Measurements from ENCODE around the gene OSMR. TPM values are rescaled to one million over a fixed set of nuclear protein-coding genes. Genes with fewer than 3 reads are reported as not detected.

The OSMR gene
- total and polyA plus RNA-seq, 2 donors (not counting 3 experiments of a cell fraction or from before 2014, with no cell fraction given), result 6.1 to 19.7 TPM

DNA sequence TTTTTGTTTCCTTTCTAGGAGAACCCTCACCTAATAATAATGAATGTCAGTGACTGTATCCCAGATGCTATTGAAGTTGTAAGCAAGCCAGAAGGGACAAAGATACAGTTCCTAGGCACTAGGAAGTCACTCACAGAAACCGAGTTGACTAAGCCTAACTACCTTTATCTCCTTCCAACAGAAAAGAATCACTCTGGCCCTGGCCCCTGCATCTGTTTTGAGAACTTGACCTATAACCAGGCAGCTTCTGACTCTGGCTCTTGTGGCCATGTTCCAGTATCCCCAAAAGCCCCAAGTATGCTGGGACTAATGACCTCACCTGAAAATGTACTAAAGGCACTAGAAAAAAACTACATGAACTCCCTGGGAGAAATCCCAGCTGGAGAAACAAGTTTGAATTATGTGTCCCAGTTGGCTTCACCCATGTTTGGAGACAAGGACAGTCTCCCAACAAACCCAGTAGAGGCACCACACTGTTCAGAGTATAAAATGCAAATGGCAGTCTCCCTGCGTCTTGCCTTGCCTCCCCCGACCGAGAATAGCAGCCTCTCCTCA is 87.1 kb downstream of the OSMR start:
- H3K27ac ChIP-seq (ENCODE audit: insufficient read depth, low read depth, low read length), result no peak overlapping the region
- ChIA-PET CTCF (interaction anchor here (1.1 to 1.5 kb wide), 3 partner anchors 9 to 148 kb away, joined by 3 read pairs; no protein-coding TSS in a partner anchor), POLR2A (no interaction called here)
- dilution Hi-C loops (cut with MboI; ENCODE audit: extremely low pct_ligation_motif_present, low sequenced_read_pairs), result no loop called here
- no peaks in the 10 kb centered on the region for H3K27me3 ChIP-seq (ENCODE audit: control insufficient read depth in 2 of 2, insufficient read depth in 2 of 2, low read length in 2 of 2)
- no peaks in the 10 kb centered on the region for H3K9me1 ChIP-seq (replicated peaks; ENCODE audit: control insufficient read depth, extremely low read depth, insufficient read depth, low read length)
- H4K20me1 ChIP-seq (replicated peaks; ENCODE audit: control insufficient read depth, extremely low read depth, insufficient read depth, low read length), result no peaks in the 10 kb centered on the region
- no peak overlapping the region for H3K4me2 ChIP-seq (ENCODE audit: insufficient read depth, low read length)
- H3K4me3 ChIP-seq (replicated peaks in 1 of 3; ENCODE audit: insufficient read depth in 1 of 3, low read depth in 1 of 3, low read length in 3 of 3), result no peak overlapping the region
- no peaks in the 10 kb centered on the region for H3K36me3 ChIP-seq (ENCODE audit: control insufficient read depth in 2 of 2, extremely low read depth in 1 of 2, insufficient read depth in 2 of 2, low read length in 2 of 2)
- FAIRE-seq, result no peak
- no peak overlapping the region for H2AFZ ChIP-seq (ENCODE audit: low read depth, low read length)
- DNase-seq (ENCODE audit: low read depth, low spot score), result no peak
- H3K9ac ChIP-seq (replicated peaks; ENCODE audit: extremely low read depth, insufficient read depth, low read length), result no peak overlapping the region
- H3K4me1 ChIP-seq (ENCODE audit: control insufficient read depth, extremely low read depth, insufficient read depth, low read length), result no peaks in the 10 kb centered on the region
- BruUV-seq (replicated peaks), result no TSS peak
- no peaks in the 10 kb centered on the region for H3K79me2 ChIP-seq (ENCODE audit: control insufficient read depth, insufficient read depth, low read length)
- intact Hi-C loops (cut with micrococcal nuclease), result no loop called here
- TF ChIP-seq, protein P1, sequence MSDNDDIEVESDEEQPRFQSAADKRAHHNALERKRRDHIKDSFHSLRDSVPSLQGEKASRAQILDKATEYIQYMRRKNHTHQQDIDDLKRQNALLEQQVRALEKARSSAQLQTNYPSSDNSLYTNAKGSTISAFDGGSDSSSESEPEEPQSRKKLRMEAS (IDR thresholded peaks at IDR 0.05; ENCODE audit: insufficient read depth, insufficient read length), result no peak
- TF ChIP-seq EZH2 (IDR thresholded peaks at IDR 0.05; ENCODE audit: borderline replicate concordance, low read depth, low read length, severe bottlenecking), result no peak
- no peak for TF ChIP-seq MYC (IDR thresholded peaks at IDR 0.05; ENCODE audit: low read depth, low read length)
- TF ChIP-seq POLR2AphosphoS5 (IDR thresholded peaks at IDR 0.05; ENCODE audit: insufficient read depth, low read depth, low read length), result no peak
- TF ChIP-seq JUN (IDR thresholded peaks at IDR 0.05; ENCODE audit: borderline replicate concordance, insufficient read depth, insufficient read length, low read depth), result no peak
- TF ChIP-seq POLR2A (IDR thresholded peaks at IDR 0.05; ENCODE audit: low read depth, low read length), result no peak
- H3K9me3 ChIP-seq (replicated peaks; ENCODE audit: control insufficient read depth, insufficient read depth, low read length), result no peaks in the 10 kb centered on the region

DNA sequence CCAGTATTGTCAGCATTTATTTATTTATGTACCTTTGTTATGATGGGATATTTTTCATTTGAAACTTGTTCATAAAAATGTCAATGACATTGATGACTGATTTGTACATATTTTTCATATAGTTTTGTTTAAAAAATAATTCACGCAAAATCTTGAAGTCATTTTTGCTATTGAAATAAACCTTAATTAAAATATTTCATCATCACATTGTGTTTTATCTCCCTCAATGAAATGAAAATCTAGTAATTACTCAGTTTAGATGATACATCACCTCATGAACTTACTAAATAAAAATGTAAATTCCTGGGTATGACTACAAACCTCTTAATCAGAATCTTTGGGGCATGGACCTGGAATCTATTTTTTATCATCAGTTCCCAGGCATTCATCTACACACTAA is 89.6 kb downstream of the OSMR start:
- H3K27me3 ChIP-seq (ENCODE audit: control insufficient read depth in 2 of 2, insufficient read depth in 2 of 2, low read length in 2 of 2), result no peaks in the 10 kb centered on the region
- H3K9me1 ChIP-seq (replicated peaks; ENCODE audit: control insufficient read depth, extremely low read depth, insufficient read depth, low read length), result no peaks in the 10 kb centered on the region
- no peaks in the 10 kb centered on the region for H4K20me1 ChIP-seq (replicated peaks; ENCODE audit: control insufficient read depth, extremely low read depth, insufficient read depth, low read length)
- TF ChIP-seq, protein P1 (IDR thresholded peaks at IDR 0.05; ENCODE audit: insufficient read depth, insufficient read length), result no peak
- H3K9me3 ChIP-seq (replicated peaks; ENCODE audit: control insufficient read depth, insufficient read depth, low read length), result no peaks in the 10 kb centered on the region
- no peak overlapping the region for H3K4me2 ChIP-seq (ENCODE audit: insufficient read depth, low read length)
- FAIRE-seq (no peak), DNase-seq (ENCODE audit: low read depth, low spot score) (no peak)
- POLR2A ChIA-PET, result no interaction called here
- no peak overlapping the region for H3K27ac ChIP-seq (ENCODE audit: insufficient read depth, low read depth, low read length)
- H3K36me3 ChIP-seq (ENCODE audit: control insufficient read depth in 2 of 2, extremely low read depth in 1 of 2, insufficient read depth in 2 of 2, low read length in 2 of 2), result no peaks in the 10 kb centered on the region
- no peak overlapping the region for H3K4me3 ChIP-seq (replicated peaks in 1 of 3; ENCODE audit: insufficient read depth in 1 of 3, low read depth in 1 of 3, low read length in 3 of 3)
- dilution Hi-C loops (cut with MboI; ENCODE audit: extremely low pct_ligation_motif_present, low sequenced_read_pairs), result no loop called here
- intact Hi-C loops (cut with micrococcal nuclease), result no loop called here
- no peak overlapping the region for H3K9ac ChIP-seq (replicated peaks; ENCODE audit: extremely low read depth, insufficient read depth, low read length)
- H3K79me2 ChIP-seq (ENCODE audit: control insufficient read depth, insufficient read depth, low read length), result no peaks in the 10 kb centered on the region
- BruUV-seq (replicated peaks), result no TSS peak
- no peaks in the 10 kb centered on the region for H3K4me1 ChIP-seq (ENCODE audit: control insufficient read depth, extremely low read depth, insufficient read depth, low read length)
- no peak overlapping the region for H2AFZ ChIP-seq (ENCODE audit: low read depth, low read length)
- CTCF ChIA-PET, result no interaction called here
